Motor neuron (in vitro differentiated cells): Measurements from ENCODE around the gene KRT84. TPM values are rescaled to one million over a fixed set of nuclear protein-coding genes. Genes with fewer than 3 reads are reported as not detected.
A peak's percentile ranks its signal among the peaks of the same experiment; 100 is the strongest.

ENCODE experiments used
- ATAC-seq, 8 experiments: fragments of 200-7000 bp; cut with Tn5 transposase; replicated peaks in 6 of 8; 2 replicates each; pipeline ENCODE4 v1.8.0; 2021; ENCODE audit warnings: mild to moderate bottlenecking in 8 of 8, moderate library complexity in 8 of 8
- H3K27ac ChIP-seq, 2 donors: fragments of 250-450 bp; sonication (Bioruptor Pico); 2 replicates each; pipeline ENCODE4 v1.9.0; 2021; ENCODE audit warnings: antibody characterized with exemption in 2 of 2, mild to moderate bottlenecking in 2 of 2, moderate library complexity in 1 of 2
- H3K4me1 ChIP-seq, 2 donors: fragments of 250-450 bp; sonication (Bioruptor Pico); replicated peaks in 1 of 2; 2 replicates each; pipeline ENCODE4 v1.6.1; 2021; ENCODE audit warnings: antibody characterized with exemption in 2 of 2, mild to moderate bottlenecking in 2 of 2, moderate library complexity in 1 of 2
- H3K4me3 ChIP-seq, 5 donors: fragments of 250-450 bp; sonication (Bioruptor Pico); 2 replicates each; pipeline ENCODE4 v1.9.0; 2021; ENCODE audit warnings: antibody characterized with exemption in 5 of 5, mild to moderate bottlenecking in 5 of 5, moderate library complexity in 4 of 5
- WGBS, 10 experiments: fragments of 450-650 bp; shearing (Covaris generic); methylation state at CpG; one replicate each; pipeline ENCODE4 v1.0.0; 2022; 5-methylcytosine and 5-hydroxymethylcytosine counted together
- in situ Hi-C, 9 experiments: fragments of 400-800 bp; cut with MboI; loops; one replicate each; pipeline ENCODE4 v1.15.0; 2021; ENCODE audit warnings: low sequenced_read_pairs in 9 of 9, low pct_unique_long_range_greater_than_20kb in 2 of 9; ENCODE audit not compliant: unreplicated experiment in 9 of 9
- total RNA-seq, 8 experiments: library from RNA; unstranded; fragments of 300-600 nt; gene quantifications; 2 replicates each; pipeline versions ENCODE4 v1.2.3 to v1.2.4, GENCODE V29; 2022

The KRT84 gene
- total RNA-seq, 8 experiments from 2014 or later: 0.13 to 0.24 (median 0.14) TPM; not detected in 4

DNA sequence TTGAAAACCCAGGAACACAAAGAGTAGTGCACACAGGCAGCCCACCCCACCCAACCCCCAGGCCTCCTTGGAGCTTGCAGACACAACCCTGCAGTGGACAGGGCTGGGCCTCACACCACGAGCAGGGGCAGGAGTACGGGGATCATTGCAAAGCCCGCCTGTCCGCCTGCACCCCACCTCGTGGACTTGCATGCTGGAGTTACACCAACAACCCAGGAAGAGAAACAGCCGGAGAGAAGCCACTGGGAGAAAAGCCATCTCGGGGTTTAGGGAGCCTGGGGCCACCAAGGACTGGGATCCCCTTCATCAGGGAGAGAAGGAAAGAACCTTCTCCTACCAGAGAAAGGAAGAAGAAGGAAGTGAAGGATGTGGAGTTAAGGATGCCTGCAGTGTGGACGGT is 8.2 kb downstream of the KRT84 start:
- H3K4me3 ChIP-seq: no peak overlapping the region
- ATAC-seq: no peak
- in situ Hi-C loops: loop anchor here in 3 of 9 experiments (10.0 to 25.0 kb wide), 3 partner anchors 498 to 610 kb away; no protein-coding TSS in a partner anchor
- H3K27ac ChIP-seq: no peak overlapping the region
- H3K4me1 ChIP-seq: no peaks in the 10 kb centered on the region
- 53 to 100% (median 65%) methylated on average over 1 to 8 of the region's 8 CpGs; no CpG with 5 or more reads in 4 of the 10 experiments for WGBS, 10 experiments

DNA sequence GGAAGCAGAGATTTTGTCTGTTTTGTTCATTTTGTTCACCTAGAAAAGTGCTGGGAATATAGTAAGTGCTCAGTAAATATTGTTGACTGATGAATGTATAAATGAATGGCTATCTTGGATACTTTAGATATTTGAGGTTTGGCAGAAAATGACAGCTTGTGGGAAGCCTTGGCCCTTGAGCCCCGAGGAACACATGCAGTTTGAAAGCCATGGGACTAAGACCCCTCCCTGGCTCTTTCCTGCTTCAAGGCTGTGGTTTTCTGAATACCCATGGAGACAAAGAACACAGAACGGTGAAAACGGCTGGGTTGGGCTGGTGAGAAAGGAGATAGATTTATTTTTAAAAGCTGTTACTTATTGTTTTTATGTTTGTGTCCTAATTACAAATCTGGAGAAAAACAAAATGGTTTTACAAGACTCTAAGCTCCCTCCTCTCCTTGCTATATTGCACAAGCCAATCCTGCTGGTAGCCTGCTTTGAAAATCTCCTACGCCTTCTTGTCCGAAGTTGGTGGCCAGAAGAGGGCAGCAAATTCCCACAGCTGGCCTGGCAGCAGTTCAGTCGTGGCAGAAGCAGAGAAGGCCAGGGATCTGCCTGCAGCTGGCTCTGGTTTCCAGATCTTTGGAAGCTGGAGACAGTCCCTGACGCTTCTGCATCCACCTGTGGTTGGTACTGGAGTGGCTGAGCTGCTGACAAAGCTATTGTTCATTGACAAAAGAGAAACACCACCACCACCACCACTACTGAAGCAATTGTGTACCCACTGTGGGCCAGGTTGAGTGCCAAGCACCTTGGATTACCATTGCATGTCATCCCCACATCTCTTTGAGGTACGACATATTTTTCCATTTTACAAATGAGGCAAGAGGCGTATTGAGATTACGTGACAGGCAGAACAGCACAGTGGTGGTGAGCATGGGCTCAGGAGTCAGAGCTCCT is 13.0 kb downstream of the KRT84 start:
- Histone ChIP-seq H3K27ac (no peak overlapping the region), H3K4me1 (no peaks in the 10 kb centered on the region), H3K4me3 (no peak overlapping the region)
- 0 to 43% (median 11%) methylated on average over 2 to 9 of the region's 10 CpGs; no CpG with 5 or more reads in 3 of the 10 experiments for WGBS, 10 experiments
- ATAC-seq: peak; percentile 62 to 97 (median 76)
- in situ Hi-C loops: loop anchor here in 2 of 9 experiments (10.0 to 25.0 kb wide), 3 partner anchors 502 to 615 kb away; no protein-coding TSS in a partner anchor

DNA sequence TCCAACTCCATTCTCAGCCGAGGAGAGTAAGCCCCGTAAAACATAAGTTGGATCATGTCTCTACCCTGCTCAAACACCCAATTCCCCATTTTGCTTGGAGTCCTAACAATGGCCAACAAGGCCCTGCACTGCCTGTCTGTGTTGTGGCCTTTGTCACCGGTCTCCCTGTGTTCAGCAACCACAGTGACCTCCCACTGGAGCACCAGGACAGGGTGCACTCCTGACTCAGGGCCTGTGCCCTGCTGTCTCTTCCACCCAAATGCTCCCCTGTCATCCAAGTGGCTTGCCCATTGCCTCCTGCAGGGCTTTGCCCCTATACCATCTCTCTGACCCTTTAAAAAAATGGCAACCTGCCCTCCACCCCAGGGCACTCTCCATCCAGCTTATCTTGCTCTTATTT is 13.7 kb downstream of the KRT84 start:
- ATAC-seq: peak in 2 of 8 experiments; percentile 21 to 59
- in situ Hi-C loops: loop anchor here in 2 of 9 experiments (10.0 to 25.0 kb wide), 3 partner anchors 503 to 616 kb away; no protein-coding TSS in a partner anchor
- Histone ChIP-seq H3K4me3 (no peak overlapping the region), H3K27ac (no peak overlapping the region), H3K4me1 (no peaks in the 10 kb centered on the region)
- WGBS, 10 experiments: 29 to 100% (median 73%) methylated on average over 1 to 2 of the region's 3 CpGs; no CpG with 5 or more reads in 3 of the 10 experiments

DNA sequence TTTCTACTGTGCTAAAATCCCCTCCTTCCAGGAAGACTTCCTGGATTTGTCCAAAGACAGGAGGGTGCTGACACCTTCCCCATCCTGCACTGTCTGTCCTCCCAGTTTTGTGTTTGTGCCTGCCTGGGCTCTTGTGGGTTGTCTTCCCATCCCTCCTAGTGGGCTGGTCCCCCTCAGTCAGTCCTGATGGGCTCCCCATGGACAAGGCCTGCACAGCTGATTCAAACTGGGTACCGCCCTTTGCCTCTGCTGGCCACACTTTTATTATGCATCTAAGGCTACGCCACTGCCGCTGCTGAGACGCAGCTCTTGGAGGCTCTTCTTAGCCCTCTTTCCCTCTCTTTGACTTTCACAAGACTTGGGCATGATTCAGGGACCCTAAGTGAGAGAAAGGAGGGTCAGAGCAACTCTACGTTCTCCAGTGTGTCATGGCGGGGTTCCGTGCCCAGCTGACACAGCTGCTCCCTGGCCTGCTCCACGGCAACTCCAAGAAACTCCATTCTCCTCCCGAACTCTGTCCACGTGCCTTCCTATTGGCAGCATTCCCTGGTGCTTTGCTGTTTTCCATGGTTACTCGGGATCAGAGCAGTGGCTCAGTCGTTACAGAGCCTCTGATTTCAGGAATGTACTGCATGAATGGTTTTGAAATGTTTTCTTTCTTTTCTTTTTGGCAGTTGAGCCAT is 14.4 kb downstream of the KRT84 start:
- in situ Hi-C loops: loop anchor here in 2 of 9 experiments (10.0 to 25.0 kb wide), 3 partner anchors 504 to 616 kb away; no protein-coding TSS in a partner anchor
- Histone ChIP-seq H3K27ac (no peak overlapping the region), H3K4me3 (no peak overlapping the region), H3K4me1 (no peaks in the 10 kb centered on the region)
- WGBS, 10 experiments: 11 to 56% (median 41%) methylated on average over 2 to 7 of the region's 12 CpGs; no CpG with 5 or more reads in 2 of the 10 experiments
- peak in 7 of 8 experiments; percentile 19 to 92 (median 41) for ATAC-seq

DNA sequence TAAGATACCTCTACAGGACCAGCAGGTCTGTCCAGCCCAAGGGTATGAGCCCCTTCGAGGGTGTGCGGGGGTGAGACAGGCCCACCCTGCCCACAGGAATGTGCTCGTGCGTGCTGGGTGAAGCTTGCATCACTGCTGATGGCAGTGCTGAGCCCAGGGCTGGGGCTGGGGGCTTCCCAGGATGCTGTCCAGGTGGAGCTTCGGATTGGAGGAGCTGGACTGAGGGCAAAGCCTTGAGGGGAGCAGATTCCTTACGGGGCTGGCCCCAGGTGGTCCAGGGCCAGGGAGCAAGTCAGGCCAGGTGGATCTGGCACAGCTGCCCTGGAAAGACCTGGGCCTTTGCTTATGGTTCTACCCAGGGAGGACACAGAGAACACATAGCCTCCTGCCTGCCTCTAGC is 15.6 kb downstream of the KRT84 start:
- Histone ChIP-seq H3K4me3 (no peak overlapping the region), H3K27ac (no peak overlapping the region), H3K4me1 (no peaks in the 10 kb centered on the region)
- in situ Hi-C loops: loop anchor here in 2 of 9 experiments (10.0 to 25.0 kb wide), 3 partner anchors 505 to 617 kb away; no protein-coding TSS in a partner anchor
- 37 to 83% (median 80%) methylated on average over 1 to 4 of the region's 6 CpGs; no CpG with 5 or more reads in 7 of the 10 experiments for WGBS, 10 experiments
- ATAC-seq: no peak

DNA sequence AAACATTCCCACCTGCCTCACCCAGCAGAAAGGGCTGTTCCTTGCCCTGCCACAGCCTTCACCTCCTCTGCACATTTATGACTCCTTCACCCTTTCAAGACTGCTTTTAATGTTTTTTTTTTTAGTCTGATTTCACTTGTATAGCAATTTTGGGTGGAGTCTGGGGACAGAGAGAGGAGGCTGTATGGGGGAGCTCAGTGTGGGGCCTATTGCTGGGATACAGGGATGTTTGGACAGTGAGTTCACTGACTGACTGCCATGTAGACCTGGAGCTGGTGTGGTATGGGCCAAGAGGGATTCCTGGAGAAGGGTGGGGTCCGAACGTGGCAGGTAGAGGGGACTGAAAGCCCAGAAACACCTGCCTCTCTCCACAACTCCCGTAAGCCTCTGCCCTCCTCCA is 16.2 kb downstream of the KRT84 start:
- Histone ChIP-seq H3K4me1 (no peaks in the 10 kb centered on the region), H3K27ac (no peak overlapping the region), H3K4me3 (no peak overlapping the region)
- no CpG with 5 or more reads among the region's 3 CpGs for WGBS, 10 experiments
- peak in 1 of 8 experiments; percentile 15 for ATAC-seq
- in situ Hi-C loops: loop anchor here in 1 of 9 experiments (25.0 kb wide), 2 partner anchors 518 to 618 kb away; no protein-coding TSS in a partner anchor

DNA sequence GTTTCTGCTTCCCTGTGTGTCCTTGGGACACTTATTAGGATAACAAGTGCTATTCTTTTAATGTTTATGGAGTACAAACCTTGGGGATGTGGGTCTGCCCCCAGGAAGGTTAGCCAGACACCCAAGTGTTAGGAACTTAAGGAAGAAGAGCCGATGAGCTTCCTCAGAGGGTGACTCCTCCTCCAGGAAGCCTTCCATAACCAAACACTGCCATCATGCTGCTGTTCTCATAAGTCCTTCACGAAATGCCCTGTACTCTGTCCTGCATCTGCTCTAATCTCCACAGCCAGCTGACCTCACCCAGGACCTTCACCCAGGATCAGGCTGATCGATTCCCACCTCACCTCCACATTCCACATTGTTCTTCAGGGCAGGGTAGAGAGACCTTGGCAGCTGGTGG is 16.9 kb downstream of the KRT84 start:
- 19 to 57% (median 50%) methylated on average over 1 to 2 of the region's 3 CpGs; no CpG with 5 or more reads in 5 of the 10 experiments for WGBS, 10 experiments
- H3K4me3 ChIP-seq: no peak overlapping the region
- ATAC-seq: no peak
- H3K27ac ChIP-seq: no peak overlapping the region
- no peaks in the 10 kb centered on the region for H3K4me1 ChIP-seq
- in situ Hi-C loops: loop anchor here in 1 of 9 experiments (25.0 kb wide), 2 partner anchors 519 to 619 kb away; no protein-coding TSS in a partner anchor

DNA sequence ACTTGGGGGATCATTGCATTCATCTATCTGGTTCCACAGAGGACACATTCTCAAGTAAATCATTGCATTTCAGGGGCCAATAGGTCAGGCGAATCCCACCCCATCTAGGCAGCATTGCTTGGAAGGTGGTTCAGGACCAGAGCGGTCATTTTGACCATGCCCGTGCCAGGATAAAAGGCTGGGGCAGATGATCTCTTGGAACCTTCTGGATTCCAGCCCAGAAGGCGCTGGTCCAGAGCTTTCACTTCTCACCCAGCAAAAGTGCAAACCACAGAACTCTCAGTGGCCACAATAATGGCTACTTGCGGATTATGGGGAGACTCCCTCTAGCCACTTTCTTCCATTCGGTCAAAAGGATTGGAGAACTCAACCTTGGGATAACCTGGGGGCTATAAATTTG is 17.6 kb downstream of the KRT84 start:
- in situ Hi-C loops: loop anchor here in 1 of 9 experiments (25.0 kb wide), 2 partner anchors 519 to 619 kb away; no protein-coding TSS in a partner anchor
- Histone ChIP-seq H3K27ac (no peak overlapping the region), H3K4me1 (no peaks in the 10 kb centered on the region), H3K4me3 (no peak overlapping the region)
- ATAC-seq: no peak
- 8 to 89% (median 65%) methylated on average over 2 to 6 of the region's 6 CpGs; no CpG with 5 or more reads in 5 of the 10 experiments for WGBS, 10 experiments

DNA sequence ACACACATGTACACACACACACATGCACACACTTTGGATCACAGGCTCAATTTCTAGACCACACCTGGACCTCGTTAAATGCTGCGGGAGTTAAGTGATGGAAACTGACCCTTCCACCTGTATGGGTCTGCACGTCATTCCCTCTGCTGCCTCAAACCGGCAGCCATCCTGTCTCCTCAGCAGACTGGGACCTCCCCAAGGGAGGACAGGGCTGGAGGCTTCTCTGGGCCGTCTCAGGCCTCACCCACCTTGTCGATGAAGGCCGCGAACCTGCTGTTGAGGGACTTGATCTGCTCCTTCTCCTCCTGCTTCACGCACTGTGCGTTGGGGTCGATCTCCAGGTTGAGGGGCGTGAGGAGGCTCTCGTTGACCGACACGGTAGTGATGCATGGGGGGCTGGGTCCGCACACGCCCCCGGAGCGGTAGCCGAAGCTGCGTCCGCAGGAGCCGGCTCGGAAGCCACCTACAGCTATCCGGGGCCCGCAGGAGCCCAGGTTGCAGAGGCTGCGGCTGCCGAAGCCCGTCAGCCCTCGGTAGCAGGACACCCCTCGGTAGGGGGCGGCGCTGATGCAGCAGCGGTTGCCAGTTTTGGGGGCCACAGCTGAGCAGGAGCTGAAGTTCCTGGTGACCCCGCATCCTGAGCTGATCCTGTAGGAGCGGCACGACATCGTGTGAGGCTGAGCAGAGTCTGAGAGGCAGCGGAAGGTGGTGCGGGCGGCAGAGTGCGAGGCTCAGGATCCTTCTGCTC is 18.5 kb downstream of the KRT84 start, which contains the start of gene KRT85:
TSS of gene KRT85 (minus strand) at position 744 of the 748 bp plus-strand sequence. CDS start at position 668, 76 bp downstream.
- whole genome bisulfite sequencing, 10 experiments: 23 to 96% (median 85%) methylated on average over 2 to 22 of the region's 42 CpGs; no CpG with 5 or more reads in 4 of the 10 experiments
- Histone ChIP-seq H3K27ac (no peak within 1 kb of the TSS), H3K4me1 (no peaks in the 10 kb centered on the region), H3K4me3 (no peak within 1 kb of the TSS)
- ATAC-seq: no peak
- in situ Hi-C loops: loop anchor here in 1 of 9 experiments (25.0 kb wide), 2 partner anchors 520 to 620 kb away; no protein-coding TSS in a partner anchor

DNA sequence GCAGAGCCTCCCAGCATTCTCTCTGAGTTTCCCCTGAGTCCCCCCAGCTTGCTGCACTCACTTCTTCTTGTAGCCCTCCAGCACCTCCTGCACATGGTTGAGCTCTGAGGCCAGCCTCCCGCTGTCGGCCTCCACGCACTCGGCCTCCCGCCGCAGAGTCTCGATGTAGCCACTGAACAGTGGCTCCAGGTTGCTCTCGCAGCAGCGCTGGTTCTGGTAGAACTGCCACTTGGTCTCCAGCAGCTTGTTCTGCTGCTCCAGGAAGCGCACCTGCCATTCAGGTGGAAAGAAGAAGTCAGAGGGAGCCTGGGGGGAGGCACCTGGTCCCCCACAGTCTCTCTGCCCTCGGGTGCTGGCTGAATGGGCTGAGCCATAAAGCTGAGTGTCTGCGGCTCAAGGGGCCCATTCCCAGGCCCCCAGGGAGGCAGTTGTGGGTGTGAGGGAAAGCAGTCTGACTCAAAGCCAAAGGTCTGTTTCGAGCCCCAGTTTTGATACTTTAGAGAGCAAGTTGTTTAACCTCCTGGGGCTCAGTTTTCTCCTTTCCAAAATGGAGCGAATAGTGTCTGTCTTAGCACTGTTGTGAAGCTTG is 20.5 kb downstream of the KRT84 start:
- no peak overlapping the region for H3K4me3 ChIP-seq
- in situ Hi-C loops: loop anchor here in 1 of 9 experiments (25.0 kb wide), 2 partner anchors 522 to 622 kb away; no protein-coding TSS in a partner anchor
- ATAC-seq: no peak
- WGBS, 10 experiments: 6 to 84% (median 65%) methylated on average over 2 to 11 of the region's 14 CpGs; no CpG with 5 or more reads in 2 of the 10 experiments
- no peak overlapping the region for H3K27ac ChIP-seq
- H3K4me1 ChIP-seq: no peaks in the 10 kb centered on the region

DNA sequence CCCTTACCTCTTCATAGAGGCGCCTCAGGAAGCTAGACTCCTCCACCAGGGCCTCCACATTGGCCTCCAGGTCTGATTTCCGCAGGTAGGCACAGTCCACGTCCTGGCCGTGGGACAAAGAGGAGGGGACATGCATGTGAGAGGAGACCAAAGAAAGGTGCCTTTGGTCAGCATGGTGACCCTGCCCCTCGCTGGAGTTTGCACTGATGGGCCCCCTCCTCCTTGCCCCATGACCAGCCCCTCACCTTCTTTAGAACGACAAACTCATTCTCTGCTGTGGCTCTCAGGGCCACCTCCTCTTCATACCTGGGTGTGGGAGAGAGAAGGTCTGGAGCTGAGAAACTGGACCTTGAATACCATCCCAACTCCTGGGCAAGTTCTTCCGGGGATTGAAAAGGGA is 21.4 kb downstream of the KRT84 start:
- Histone ChIP-seq H3K4me3 (no peak overlapping the region), H3K4me1 (no peaks in the 10 kb centered on the region), H3K27ac (no peak overlapping the region)
- ATAC-seq: no peak
- WGBS, 10 experiments: 0 to 93% (median 38%) methylated on average over 1 to 5 of the region's 7 CpGs; no CpG with 5 or more reads in 3 of the 10 experiments
- in situ Hi-C loops: loop anchor here in 1 of 9 experiments (25.0 kb wide), 2 partner anchors 523 to 623 kb away; no protein-coding TSS in a partner anchor
